ENCODE measurements around the gene GNLY.

DNA sequence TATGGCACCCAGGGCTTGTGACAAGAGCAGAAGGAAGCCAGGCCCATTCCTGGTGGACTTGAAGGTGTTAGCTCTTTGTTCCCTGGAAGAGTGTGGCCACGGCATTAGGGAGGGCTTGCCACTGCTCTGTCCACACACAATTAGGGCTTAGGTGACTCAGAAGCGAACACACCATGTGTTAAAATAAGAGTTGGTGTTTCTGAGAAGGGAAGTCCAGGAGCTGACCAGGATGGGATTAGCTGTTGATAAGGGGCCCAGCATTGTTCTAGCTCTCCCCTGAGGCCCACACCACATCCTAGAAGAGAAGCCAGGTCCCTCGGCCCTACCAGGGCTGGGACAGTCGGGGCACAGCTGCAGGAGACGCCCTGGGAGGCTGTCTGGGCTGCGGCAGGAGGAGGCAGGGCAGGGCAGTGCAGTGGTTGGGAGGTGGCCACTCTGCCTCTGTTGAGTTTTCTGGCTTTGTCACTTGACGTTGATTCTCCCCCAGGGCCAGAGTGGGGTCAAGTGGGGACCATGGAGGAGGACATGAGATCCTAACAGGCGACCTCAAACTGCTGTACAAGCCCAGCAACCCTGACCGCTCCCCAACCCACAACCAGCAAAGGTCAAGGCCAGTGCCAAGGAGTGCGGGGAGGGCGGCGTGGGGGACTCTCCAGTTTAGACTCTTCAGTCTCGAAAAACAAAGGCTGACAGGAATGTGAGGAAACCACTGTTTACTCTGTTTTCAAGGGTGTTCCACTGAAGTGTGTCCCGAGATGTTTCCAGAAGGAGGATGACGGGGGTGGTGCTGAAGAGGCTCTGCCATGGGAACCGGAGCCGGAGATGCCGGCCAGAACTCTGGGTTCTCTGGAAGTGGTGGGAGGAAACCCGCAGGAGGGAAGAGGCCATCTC lies 16.8 kb downstream of the GNLY start:
- TF ChIP-seq CTCF (conservative IDR thresholded peaks at IDR 0.05 in 1 of 2, IDR thresholded peaks at IDR 0.05 in 1 of 2; ENCODE audit: extremely low read depth in 1 of 2, insufficient read depth in 1 of 2, low read depth in 1 of 2, low read length in 2 of 2) = no peak
- no peak for TF ChIP-seq EZH2 (IDR thresholded peaks at IDR 0.05; ENCODE audit: borderline replicate concordance, low read length)
